22Rv1 (cell line): Measurements from ENCODE around the gene WFDC6.

Source experiments
- H3K27ac ChIP-seq: fragments of 450-650 bp; 2 replicates; pipeline ENCODE4 v1.5.1; 2017
- CTCF ChIP-seq: fragments of 450-650 bp; IDR thresholded peaks from 2 replicates; pipeline ENCODE4 v1.5.1; 2017; ENCODE audit warnings: mild to moderate bottlenecking
- ZFX ChIP-seq: fragments of 450-650 bp; IDR thresholded peaks from 2 replicates; pipeline ENCODE4 v1.6.1; 2017; ENCODE audit warnings: antibody characterized with exemption, borderline replicate concordance

The WFDC6 gene

GRCh38 chr20:45515147-45515913 is 24.0 kb downstream of the WFDC6 start, which contains the start of gene SPINT3:
SPINT3 (minus strand) TSS chr20:45515622; CDS start chr20:45515608, 14 bp downstream.
- TF ChIP-seq CTCF (no peak), ZFX (no peak)
- no peak within 1 kb of the TSS for H3K27ac ChIP-seq

- H3K27ac ChIP-seq: no peak overlapping the region
- TF ChIP-seq CTCF (no peak), ZFX (no peak)
Observed at GRCh38 chr20:45510242-45510862, 28.9 kb downstream of the WFDC6 start.

- TF ChIP-seq ZFX (no peak), CTCF (no peak)
- H3K27ac ChIP-seq: no peak overlapping the region
Observed at GRCh38 chr20:45509091-45509490, 30.2 kb downstream of the WFDC6 start.

- no peak overlapping the region for H3K27ac ChIP-seq
- TF ChIP-seq CTCF (no peak), ZFX (no peak)
Observed at GRCh38 chr20:45508068-45508886, 31.0 kb downstream of the WFDC6 start.

- H3K27ac ChIP-seq: no peak overlapping the region
- TF ChIP-seq ZFX: no peak
- TF ChIP-seq CTCF: no peak
Observed at GRCh38 chr20:45507011-45507820, 32.1 kb downstream of the WFDC6 start.

GRCh38 chr20:45506398-45506797 is 32.9 kb downstream of the WFDC6 start:
- H3K27ac ChIP-seq: no peak overlapping the region
- TF ChIP-seq ZFX: no peak
- no peak for TF ChIP-seq CTCF
